ENCODE results near the gene PDP2.

PDP2 gene

GRCh38 chr16:66936889-66937554, 56.7 kb downstream of the PDP2 start:
- no peak for DNase-seq (ENCODE audit: low read depth)

- no peak for DNase-seq (ENCODE audit: low read depth)
Measured at GRCh38 chr16:66937725-66938337, 57.5 kb downstream of the PDP2 start.

- DNase-seq (ENCODE audit: low read depth) = no peak
Measured at GRCh38 chr16:66939366-66939765, 59.1 kb downstream of the PDP2 start.

- DNase-seq (ENCODE audit: low read depth) = no peak
Measured at GRCh38 chr16:66940236-66940635, 59.9 kb downstream of the PDP2 start.
